ENCODE data around the gene ELMO1. TPM values are rescaled to one million over a fixed set of nuclear protein-coding genes. Genes with fewer than 3 reads are reported as not detected.

ELMO1 gene
- polyA plus RNA-seq, 1 experiment, result not detected

DNA sequence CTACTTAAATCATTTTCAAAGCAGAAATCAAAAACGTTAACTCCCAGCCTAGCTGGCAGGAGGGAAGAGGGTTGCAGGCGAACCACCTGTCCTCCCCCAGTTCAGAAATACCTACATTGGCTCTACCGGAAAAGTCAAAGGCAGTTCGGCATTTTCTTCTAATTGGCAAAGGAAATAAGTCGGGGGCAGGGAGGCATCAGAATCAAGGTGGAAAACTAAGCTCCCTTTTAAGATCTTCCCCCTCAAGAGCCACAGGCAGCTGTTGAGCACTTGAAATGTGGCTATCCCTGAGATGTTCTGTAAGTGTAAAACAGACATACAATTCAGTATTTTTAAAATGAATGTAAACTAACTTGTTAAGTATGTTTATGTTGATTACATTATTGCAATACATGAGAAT, 957 bp upstream of the ELMO1 start:
- POLR2A ChIA-PET, result no interaction called here
- TF ChIP-seq, protein P1, sequence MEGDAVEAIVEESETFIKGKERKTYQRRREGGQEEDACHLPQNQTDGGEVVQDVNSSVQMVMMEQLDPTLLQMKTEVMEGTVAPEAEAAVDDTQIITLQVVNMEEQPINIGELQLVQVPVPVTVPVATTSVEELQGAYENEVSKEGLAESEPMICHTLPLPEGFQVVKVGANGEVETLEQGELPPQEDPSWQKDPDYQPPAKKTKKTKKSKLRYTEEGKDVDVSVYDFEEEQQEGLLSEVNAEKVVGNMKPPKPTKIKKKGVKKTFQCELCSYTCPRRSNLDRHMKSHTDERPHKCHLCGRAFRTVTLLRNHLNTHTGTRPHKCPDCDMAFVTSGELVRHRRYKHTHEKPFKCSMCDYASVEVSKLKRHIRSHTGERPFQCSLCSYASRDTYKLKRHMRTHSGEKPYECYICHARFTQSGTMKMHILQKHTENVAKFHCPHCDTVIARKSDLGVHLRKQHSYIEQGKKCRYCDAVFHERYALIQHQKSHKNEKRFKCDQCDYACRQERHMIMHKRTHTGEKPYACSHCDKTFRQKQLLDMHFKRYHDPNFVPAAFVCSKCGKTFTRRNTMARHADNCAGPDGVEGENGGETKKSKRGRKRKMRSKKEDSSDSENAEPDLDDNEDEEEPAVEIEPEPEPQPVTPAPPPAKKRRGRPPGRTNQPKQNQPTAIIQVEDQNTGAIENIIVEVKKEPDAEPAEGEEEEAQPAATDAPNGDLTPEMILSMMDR (IDR thresholded peaks at IDR 0.05; ENCODE audit: low read depth, low read length), result no peak
- Histone ChIP-seq H3K4me3 (ENCODE audit: low read depth, low read length) (no peak overlapping the region), H3K27ac (ENCODE audit: low read depth, low read length) (no peak overlapping the region), H3K9me3 (ENCODE audit: control insufficient read depth, insufficient read depth, low read length) (peaks cover 17% of the 10 kb centered on the region), H3K27me3 (ENCODE audit: control insufficient read depth, insufficient read depth, low read length) (no peaks in the 10 kb centered on the region)
- CTCF ChIA-PET, result interaction anchor here (0.8 kb wide), 1 partner anchor 38 kb away, joined by 3 read pairs; no protein-coding TSS in a partner anchor
- no peak for DNase-seq (ENCODE audit: low read depth, low spot score)

DNA sequence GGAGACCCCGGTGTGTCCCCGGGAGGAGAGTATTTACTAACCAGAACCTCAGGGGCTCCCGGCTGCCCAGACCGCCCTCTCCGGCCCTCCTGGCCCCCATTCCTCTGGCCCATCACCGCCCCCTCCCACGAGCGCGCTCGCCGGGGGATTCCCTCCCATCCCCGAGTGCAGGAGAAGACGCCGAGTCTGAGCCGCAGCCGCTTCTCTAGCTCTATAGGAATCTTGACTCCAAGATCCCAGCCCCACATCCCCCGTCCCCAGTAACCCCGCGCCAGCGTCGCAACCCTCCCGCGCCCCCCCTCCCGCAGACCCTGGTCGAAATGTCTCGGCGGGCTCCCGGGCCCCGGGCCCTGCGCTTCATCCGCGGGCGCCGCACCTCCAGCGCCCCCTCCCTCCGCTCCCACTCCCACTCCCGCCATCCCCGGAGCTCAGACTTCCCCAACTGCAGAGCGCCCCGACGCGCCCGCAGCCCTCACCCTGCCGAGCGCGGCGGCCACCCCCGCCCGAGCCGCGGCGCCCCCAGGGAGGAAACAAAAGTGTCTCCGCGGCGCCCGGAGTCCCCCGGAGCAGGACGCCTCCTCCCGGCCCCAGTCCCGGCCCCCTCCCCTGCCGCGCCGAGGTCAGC, 541 bp downstream of the ELMO1 start:
- H3K27ac ChIP-seq (ENCODE audit: low read depth, low read length), result no peak overlapping the region
- POLR2A ChIA-PET, result no interaction called here

DNA sequence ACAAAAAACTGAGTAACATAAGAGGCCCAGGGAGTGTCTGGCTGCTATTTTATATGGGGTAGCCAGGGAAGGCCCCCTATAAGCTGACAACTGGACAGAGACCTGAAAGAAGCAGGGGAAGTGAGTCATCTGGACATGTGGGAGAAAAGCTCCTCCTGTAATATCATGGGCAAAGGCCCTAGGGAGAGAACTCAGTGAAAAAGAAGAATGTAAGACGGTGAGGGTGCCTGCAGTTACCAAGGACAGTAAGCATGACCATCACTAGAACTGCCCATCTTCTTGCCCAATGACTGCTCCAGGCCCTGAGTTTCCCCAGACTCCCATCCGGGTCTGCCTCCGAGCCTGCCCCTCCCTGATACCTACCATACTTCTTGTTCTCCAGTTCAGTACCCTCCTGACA, 2.3 kb downstream of the ELMO1 start:
- TF ChIP-seq, protein P1 (IDR thresholded peaks at IDR 0.05; ENCODE audit: low read depth, low read length), result no peak
- Histone ChIP-seq H3K9me3 (ENCODE audit: control insufficient read depth, insufficient read depth, low read length) (peaks cover 20% of the 10 kb centered on the region), H3K27ac (ENCODE audit: low read depth, low read length) (no peak overlapping the region), H3K27me3 (ENCODE audit: control insufficient read depth, insufficient read depth, low read length) (no peaks in the 10 kb centered on the region), H3K4me3 (ENCODE audit: low read depth, low read length) (no peak overlapping the region)
- DNase-seq (ENCODE audit: low read depth, low spot score), result no peak
- ChIA-PET POLR2A (no interaction called here), CTCF (no interaction called here)

More for the DNA sequence above, 541 bp downstream of the ELMO1 start:
- CTCF ChIA-PET, result no interaction called here
- H3K27me3 ChIP-seq (ENCODE audit: control insufficient read depth, insufficient read depth, low read length), result no peaks in the 10 kb centered on the region
- no peak overlapping the region for H3K4me3 ChIP-seq (ENCODE audit: low read depth, low read length)
- DNase-seq (ENCODE audit: low read depth, low spot score), result no peak
- TF ChIP-seq, protein P1 (IDR thresholded peaks at IDR 0.05; ENCODE audit: low read depth, low read length), result no peak
- peaks cover 20% of the 10 kb centered on the region for H3K9me3 ChIP-seq (ENCODE audit: control insufficient read depth, insufficient read depth, low read length)

DNA sequence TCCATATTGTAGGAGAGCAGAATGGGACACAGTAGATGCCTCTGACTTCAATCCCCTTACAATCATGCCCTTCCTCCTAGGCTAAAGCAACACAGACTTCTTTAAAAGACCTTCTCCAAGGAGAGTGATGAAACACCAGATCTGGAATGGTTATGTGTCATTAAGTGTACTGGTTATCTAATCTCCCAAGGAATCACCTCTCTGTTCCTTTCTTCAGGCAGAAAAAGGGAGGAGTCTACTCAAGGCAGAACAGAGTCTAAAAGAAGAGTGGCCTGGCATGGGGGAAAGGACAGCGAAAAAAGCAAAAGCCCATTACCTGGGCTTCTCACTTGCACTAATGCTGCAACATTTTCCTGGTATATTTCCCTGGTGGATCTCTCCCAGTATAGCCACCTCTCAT, 2.9 kb downstream of the ELMO1 start:
- ChIA-PET POLR2A (no interaction called here), CTCF (no interaction called here)
- Histone ChIP-seq H3K9me3 (ENCODE audit: control insufficient read depth, insufficient read depth, low read length) (peaks cover 20% of the 10 kb centered on the region), H3K27ac (ENCODE audit: low read depth, low read length) (no peak overlapping the region), H3K4me3 (ENCODE audit: low read depth, low read length) (no peak overlapping the region), H3K27me3 (ENCODE audit: control insufficient read depth, insufficient read depth, low read length) (no peaks in the 10 kb centered on the region)
- TF ChIP-seq, protein P1 (IDR thresholded peaks at IDR 0.05; ENCODE audit: low read depth, low read length), result no peak
- DNase-seq (ENCODE audit: low read depth, low spot score), result no peak

DNA sequence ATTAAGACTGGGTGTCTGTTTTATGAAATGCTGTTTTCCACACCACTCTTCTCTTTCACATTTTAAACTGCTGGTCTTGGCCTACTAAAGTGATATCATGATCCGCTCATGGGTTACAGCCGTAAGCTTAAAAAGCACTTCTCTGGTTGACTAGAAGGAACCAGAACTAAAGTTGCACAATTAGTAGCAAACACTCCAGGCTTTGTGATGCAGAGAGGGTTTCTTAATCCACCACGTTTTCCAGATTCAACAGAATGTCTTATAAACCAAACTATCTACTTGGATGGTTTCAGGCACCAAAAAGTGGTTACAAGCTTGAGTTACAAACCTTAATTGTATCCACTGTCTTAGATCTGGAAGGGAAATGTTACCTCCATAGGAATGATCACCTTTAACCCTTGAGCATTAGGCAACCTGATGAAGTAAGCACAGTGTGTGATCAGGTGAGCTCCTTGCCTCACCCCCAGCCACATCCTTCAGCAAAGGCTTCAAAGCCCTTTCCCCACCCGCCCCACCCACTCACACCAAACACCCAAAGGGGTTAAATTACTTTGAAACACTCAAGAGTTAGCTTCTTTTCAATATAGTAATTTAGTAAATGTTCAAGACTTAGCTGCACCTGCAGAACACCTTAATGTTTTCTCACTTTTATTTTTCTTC, 3.5 kb downstream of the ELMO1 start:
- POLR2A ChIA-PET, result no interaction called here

More for the DNA sequence above, 3.5 kb downstream of the ELMO1 start:
- Histone ChIP-seq H3K27ac (ENCODE audit: low read depth, low read length) (no peak overlapping the region), H3K27me3 (ENCODE audit: control insufficient read depth, insufficient read depth, low read length) (no peaks in the 10 kb centered on the region), H3K4me3 (ENCODE audit: low read depth, low read length) (no peak overlapping the region), H3K9me3 (ENCODE audit: control insufficient read depth, insufficient read depth, low read length) (peaks cover 20% of the 10 kb centered on the region)
- DNase-seq (ENCODE audit: low read depth, low spot score), result no peak
- CTCF ChIA-PET, result no interaction called here
- TF ChIP-seq, protein P1 (IDR thresholded peaks at IDR 0.05; ENCODE audit: low read depth, low read length), result no peak
